Activated naive CD8-positive, alpha-beta T cell treated with anti-CD3 and anti-CD28 coated beads for 36 hours (primary cell): ENCODE results near the gene PKN1. TPM values are rescaled to one million over a fixed set of nuclear protein-coding genes. Genes with fewer than 3 reads are reported as not detected.
"Not testable (repeated sequence)": the region's sequence is repeated elsewhere in the genome, so short reads cannot be mapped to it uniquely, and the experiment has no call there.

ENCODE experiments used
- DNase-seq: peaks from one replicate; pipeline ENCODE4 v3.0.0; 2021
- H3K27ac Mint-ChIP-seq: one replicate; pipeline ENCODE4 v1.8.0; 2022; ENCODE audit warnings: mild to moderate bottlenecking, moderate library complexity, mixed read lengths
- H3K27me3 Mint-ChIP-seq: one replicate; pipeline ENCODE4 v1.8.0; 2022; ENCODE audit warnings: mild to moderate bottlenecking, mixed read lengths
- H3K36me3 Mint-ChIP-seq: one replicate; pipeline ENCODE4 v1.8.0; 2021; ENCODE audit warnings: mild to moderate bottlenecking, mixed read lengths
- H3K4me1 Mint-ChIP-seq: one replicate; pipeline ENCODE4 v1.8.0; 2021; ENCODE audit warnings: mixed read lengths
- H3K4me3 Mint-ChIP-seq: one replicate; pipeline ENCODE4 v1.8.0; 2022; ENCODE audit warnings: mild to moderate bottlenecking, moderate library complexity, mixed read lengths
- H3K9me3 Mint-ChIP-seq: one replicate; pipeline ENCODE4 v1.8.0; 2022; ENCODE audit warnings: mixed read lengths
- total RNA-seq, 2 experiments: library from RNA; stranded (reverse); gene quantifications; one replicate each; pipeline ENCODE4 v1.2.3, GENCODE V29; 2021

The PKN1 gene
- total RNA-seq, 2 experiments from 2014 or later, result 168 to 169 TPM

GRCh38 chr19:14434543-14435319, 1.6 kb downstream of the PKN1 start:
- Mint-ChIP-seq H3K4me3 (peak overlapping the region; percentile 77), H3K9me3 (no peaks in the 10 kb centered on the region), H3K4me1 (peaks cover 42% of the 10 kb centered on the region), H3K27me3 (no peaks in the 10 kb centered on the region), H3K27ac (peak overlapping the region; percentile 73), H3K36me3 (peaks cover 7% of the 10 kb centered on the region)
- DNase-seq, result peak; percentile 62

- H3K27ac Mint-ChIP-seq, result no peak overlapping the region
- H3K4me3 Mint-ChIP-seq, result peak overlapping the region; percentile 77
- peaks cover 13% of the 10 kb centered on the region for H3K36me3 Mint-ChIP-seq
- H3K9me3 Mint-ChIP-seq, result no peaks in the 10 kb centered on the region
- DNase-seq, result no peak
- H3K27me3 Mint-ChIP-seq, result no peaks in the 10 kb centered on the region
- H3K4me1 Mint-ChIP-seq, result peaks cover 49% of the 10 kb centered on the region
Measured at GRCh38 chr19:14435320-14436050, 2.4 kb downstream of the PKN1 start.

- DNase-seq, result no peak
- H3K27me3 Mint-ChIP-seq, result no peaks in the 10 kb centered on the region
- no peaks in the 10 kb centered on the region for H3K9me3 Mint-ChIP-seq
- H3K27ac Mint-ChIP-seq, result peak overlapping the region; percentile 42
- H3K36me3 Mint-ChIP-seq, result peaks cover 23% of the 10 kb centered on the region
- no peak overlapping the region for H3K4me3 Mint-ChIP-seq
- H3K4me1 Mint-ChIP-seq, result peaks cover 50% of the 10 kb centered on the region
Measured at GRCh38 chr19:14437578-14438140, 4.6 kb downstream of the PKN1 start.

GRCh38 chr19:14439014-14439413, 5.9 kb downstream of the PKN1 start:
- no peak for DNase-seq
- no peaks in the 10 kb centered on the region for H3K9me3 Mint-ChIP-seq
- H3K4me1 Mint-ChIP-seq, result peaks cover 52% of the 10 kb centered on the region
- H3K36me3 Mint-ChIP-seq, result peaks cover 32% of the 10 kb centered on the region
- H3K27me3 Mint-ChIP-seq, result no peaks in the 10 kb centered on the region
- H3K4me3 Mint-ChIP-seq, result peak overlapping the region; percentile 88
- H3K27ac Mint-ChIP-seq, result peak overlapping the region; percentile 91

- Mint-ChIP-seq H3K9me3 (no peaks in the 10 kb centered on the region), H3K27ac (peak overlapping the region; percentile 91), H3K4me1 (peaks cover 48% of the 10 kb centered on the region), H3K27me3 (no peaks in the 10 kb centered on the region), H3K4me3 (peak overlapping the region; percentile 88), H3K36me3 (peaks cover 34% of the 10 kb centered on the region)
- peak; percentile 83 for DNase-seq
Measured at GRCh38 chr19:14440049-14440448, 6.9 kb downstream of the PKN1 start.

- peak overlapping the region; percentile 88 for H3K4me3 Mint-ChIP-seq
- no peaks in the 10 kb centered on the region for H3K27me3 Mint-ChIP-seq
- H3K9me3 Mint-ChIP-seq, result no peaks in the 10 kb centered on the region
- no peak for DNase-seq
- H3K36me3 Mint-ChIP-seq, result peaks cover 30% of the 10 kb centered on the region
- H3K27ac Mint-ChIP-seq, result no peak overlapping the region
- peaks cover 44% of the 10 kb centered on the region for H3K4me1 Mint-ChIP-seq
Measured at GRCh38 chr19:14441041-14441938, 8.2 kb downstream of the PKN1 start.

GRCh38 chr19:14442891-14443631, 10.0 kb downstream of the PKN1 start:
- Mint-ChIP-seq H3K9me3 (no peaks in the 10 kb centered on the region), H3K27me3 (no peaks in the 10 kb centered on the region), H3K27ac (no peak overlapping the region), H3K36me3 (peaks cover 34% of the 10 kb centered on the region), H3K4me1 (peaks cover 35% of the 10 kb centered on the region), H3K4me3 (no peak overlapping the region)
- no peak for DNase-seq

GRCh38 chr19:14443632-14444216, 10.6 kb downstream of the PKN1 start:
- Mint-ChIP-seq H3K4me1 (peaks cover 33% of the 10 kb centered on the region), H3K27ac (no peak overlapping the region), H3K36me3 (peaks cover 39% of the 10 kb centered on the region), H3K27me3 (no peaks in the 10 kb centered on the region), H3K9me3 (no peaks in the 10 kb centered on the region), H3K4me3 (no peak overlapping the region)
- DNase-seq, result no peak

- no peaks in the 10 kb centered on the region for H3K9me3 Mint-ChIP-seq
Measured at GRCh38 chr19:14446336-14447036, 13.4 kb downstream of the PKN1 start.

GRCh38 chr19:14449321-14449720, 16.2 kb downstream of the PKN1 start:
- H3K4me1 Mint-ChIP-seq, result peaks cover 9% of the 10 kb centered on the region
- H3K9me3 Mint-ChIP-seq, result no peaks in the 10 kb centered on the region
- H3K4me3 Mint-ChIP-seq, result no peak overlapping the region
- no peak overlapping the region for H3K27ac Mint-ChIP-seq
- no peak for DNase-seq
- H3K27me3 Mint-ChIP-seq, result no peaks in the 10 kb centered on the region
- peaks cover 34% of the 10 kb centered on the region for H3K36me3 Mint-ChIP-seq

More at GRCh38 chr19:14446336-14447036, 13.4 kb downstream of the PKN1 start:
- Mint-ChIP-seq H3K27me3 (no peaks in the 10 kb centered on the region), H3K4me1 (peaks cover 16% of the 10 kb centered on the region), H3K36me3 (peaks cover 49% of the 10 kb centered on the region), H3K27ac (no peak overlapping the region), H3K4me3 (no peak overlapping the region)
- no peak for DNase-seq

GRCh38 chr19:14450168-14450874, 17.2 kb downstream of the PKN1 start:
- H3K27ac Mint-ChIP-seq, result no peak overlapping the region

GRCh38 chr19:14450876-14451275, 17.8 kb downstream of the PKN1 start:
- Mint-ChIP-seq H3K9me3 (no peaks in the 10 kb centered on the region), H3K36me3 (peaks cover 31% of the 10 kb centered on the region), H3K4me3 (no peak overlapping the region), H3K27ac (no peak overlapping the region), H3K27me3 (no peaks in the 10 kb centered on the region), H3K4me1 (peaks cover 6% of the 10 kb centered on the region)
- no peak for DNase-seq

More at GRCh38 chr19:14450168-14450874, 17.2 kb downstream of the PKN1 start:
- Mint-ChIP-seq H3K36me3 (peaks cover 30% of the 10 kb centered on the region), H3K27me3 (no peaks in the 10 kb centered on the region), H3K9me3 (no peaks in the 10 kb centered on the region), H3K4me1 (peaks cover 6% of the 10 kb centered on the region), H3K4me3 (no peak overlapping the region)
- DNase-seq, result peak; percentile 84

GRCh38 chr19:14452303-14452702, 19.2 kb downstream of the PKN1 start:
- not testable (repeated sequence) for H3K9me3 Mint-ChIP-seq, H3K27ac Mint-ChIP-seq
- peaks cover 28% of the 10 kb centered on the region for H3K36me3 Mint-ChIP-seq

More at GRCh38 chr19:14452303-14452702, 19.2 kb downstream of the PKN1 start:
- H3K4me1 Mint-ChIP-seq, DNase-seq, H3K27me3 Mint-ChIP-seq, H3K4me3 Mint-ChIP-seq: not testable (repeated sequence)
